Bronchial epithelial cell (primary cell): Measurements from ENCODE around the gene WDR45B. TPM values are rescaled to one million over a fixed set of nuclear protein-coding genes. Genes with fewer than 3 reads are reported as not detected.
A peak's percentile ranks its signal among the peaks of the same experiment; 100 is the strongest.
"Not testable (repeated sequence)": the region's sequence is repeated elsewhere in the genome, so short reads cannot be mapped to it uniquely, and the experiment has no call there.

Experiments used
- DNase-seq: peaks from one replicate; pipeline ENCODE4 v3.0.0-alpha.2; 2010; ENCODE audit warnings: low read depth
- FAIRE-seq: peaks from 2 replicates; lab custom pipeline; 2011; peaks lifted over from hg19 to GRCh38; lab: Jason Lieb, UNC
- H3K27me3 ChIP-seq: 2 replicates; pipeline ENCODE4 v1.5.1; 2011; ENCODE audit warnings: low read length; ENCODE audit not compliant: control insufficient read depth, insufficient read depth
- H3K36me3 ChIP-seq: 2 replicates; pipeline ENCODE4 v1.5.1; 2011; ENCODE audit warnings: low read length; ENCODE audit not compliant: control insufficient read depth, insufficient read depth
- H3K4me3 ChIP-seq: 2 replicates; pipeline ENCODE4 v1.5.1; 2011; ENCODE audit warnings: mild to moderate bottlenecking, low read depth, low read length, control low read depth
- CTCF ChIP-seq: IDR thresholded peaks from 2 replicates; pipeline ENCODE4 v1.5.1; 2011; ENCODE audit warnings: mild to moderate bottlenecking, moderate library complexity, low read length, control low read depth, inconsistent platforms; ENCODE audit not compliant: insufficient read depth, severe bottlenecking
- total RNA-seq: library from RNA; depleted of rRNA; stranded (reverse); fragments of >200 nt; gene quantifications from 2 replicates; pipeline ENCODE4 v1.2.1, GENCODE V29; 2014

Gene WDR45B
- total RNA-seq, 1 donor from 2014 or later, result 90.8 TPM

- H3K36me3 ChIP-seq, result peaks cover 31% of the 10 kb centered on the region
- FAIRE-seq (no peak), DNase-seq (no peak)
These were observed 59.7 kb downstream of the WDR45B start for GRCh38 chr17:82588266-82589175.

GRCh38 chr17:82587234-82588086 lies 60.8 kb downstream of the WDR45B start:
- H3K36me3 ChIP-seq, result peaks cover 33% of the 10 kb centered on the region

More at GRCh38 chr17:82588266-82589175, 59.7 kb downstream of the WDR45B start:
- no peak overlapping the region for H3K4me3 ChIP-seq
- TF ChIP-seq CTCF, result no peak
- H3K27me3 ChIP-seq, result no peaks in the 10 kb centered on the region

GRCh38 chr17:82586576-82587233 lies 61.5 kb downstream of the WDR45B start:
- Histone ChIP-seq H3K27me3 (no peaks in the 10 kb centered on the region), H3K36me3 (peaks cover 36% of the 10 kb centered on the region), H3K4me3 (no peak overlapping the region)
- no peak for TF ChIP-seq CTCF
- FAIRE-seq, result no peak
- DNase-seq, result no peak

More at GRCh38 chr17:82587234-82588086, 60.8 kb downstream of the WDR45B start:
- TF ChIP-seq CTCF, result no peak
- FAIRE-seq (no peak), DNase-seq (no peak)
- no peak overlapping the region for H3K4me3 ChIP-seq
- H3K27me3 ChIP-seq, result no peaks in the 10 kb centered on the region

- not testable (repeated sequence) for H3K4me3 ChIP-seq, H3K27me3 ChIP-seq, DNase-seq
- peak; percentile 100 for FAIRE-seq
- peaks cover 36% of the 10 kb centered on the region for H3K36me3 ChIP-seq
These were observed 62.2 kb downstream of the WDR45B start for GRCh38 chr17:82585935-82586575.

- DNase-seq (no peak), FAIRE-seq (no peak)
- H3K27me3 ChIP-seq, result no peaks in the 10 kb centered on the region
- no peak for TF ChIP-seq CTCF
- H3K4me3 ChIP-seq, result no peak overlapping the region
- peaks cover 33% of the 10 kb centered on the region for H3K36me3 ChIP-seq
These were observed 64.5 kb downstream of the WDR45B start for GRCh38 chr17:82583720-82584234.
